ENCODE results near the gene C15orf62. TPM values are rescaled to one million over a fixed set of nuclear protein-coding genes. Genes with fewer than 3 reads are reported as not detected.

Gene C15orf62
- polyA plus RNA-seq, 2 donors = 21.3 to 71.9 TPM

GRCh38 chr15:40754883-40755811, 14.6 kb upstream of the C15orf62 start, which contains the start of gene RMDN3:
Gene RMDN3 (minus strand): TSS chr15:40755254. CDS start chr15:40754783, 471 bp downstream.
- Histone ChIP-seq H3K27me3 (ENCODE audit: control insufficient read depth in 1 of 2, insufficient read depth in 2 of 2, low read length in 2 of 2) (no peaks in the 10 kb centered on the region), H3K4me1 (ENCODE audit: control insufficient read depth in 2 of 2, insufficient read depth in 2 of 2, low read length in 1 of 2) (peaks cover 0 to 4% of the 10 kb centered on the region in 2 donors), H3K4me3 (ENCODE audit: low read depth in 1 of 2, low read length in 2 of 2) (peak within 1 kb of the TSS; percentile 82 to 85), H3K9me3 (ENCODE audit: control insufficient read depth in 2 of 2, insufficient read depth in 1 of 2, low read depth in 1 of 2, low read length in 1 of 2) (no peaks in the 10 kb centered on the region), H3K27ac (ENCODE audit: low read depth in 2 of 2, low read length in 1 of 2) (peak within 1 kb of the TSS; percentile 91 to 92), H3K36me3 (ENCODE audit: control insufficient read depth in 2 of 2, insufficient read depth in 2 of 2, low read length in 1 of 2) (peaks cover 7 to 13% of the 10 kb centered on the region in 2 donors)
- WGBS, 2 donors = 0 to 1% methylated on average over 62 to 66 of the region's 66 CpGs

- Histone ChIP-seq H3K36me3 (ENCODE audit: control insufficient read depth in 2 of 2, insufficient read depth in 2 of 2, low read length in 1 of 2) (peaks cover 7 to 10% of the 10 kb centered on the region in 2 donors), H3K27ac (ENCODE audit: low read depth in 2 of 2, low read length in 1 of 2) (no peak overlapping the region), H3K4me3 (ENCODE audit: low read depth in 1 of 2, low read length in 2 of 2) (peak overlapping the region; percentile 69 to 82), H3K27me3 (ENCODE audit: control insufficient read depth in 1 of 2, insufficient read depth in 2 of 2, low read length in 2 of 2) (no peaks in the 10 kb centered on the region), H3K4me1 (ENCODE audit: control insufficient read depth in 2 of 2, insufficient read depth in 2 of 2, low read length in 1 of 2) (peaks cover 0 to 4% of the 10 kb centered on the region in 2 donors), H3K9me3 (ENCODE audit: control insufficient read depth in 2 of 2, insufficient read depth in 1 of 2, low read depth in 1 of 2, low read length in 1 of 2) (no peaks in the 10 kb centered on the region)
- WGBS, 2 donors = 62 to 66% methylated on average over 10 of the region's 10 CpGs
Measured at GRCh38 chr15:40755812-40756208, 14.0 kb upstream of the C15orf62 start.

- 48 to 58% methylated on average over 6 of the region's 6 CpGs for WGBS, 2 donors
Measured at GRCh38 chr15:40756938-40757337, 12.8 kb upstream of the C15orf62 start.

GRCh38 chr15:40759961-40760360, 9.8 kb upstream of the C15orf62 start:
- H3K27me3 ChIP-seq (ENCODE audit: control insufficient read depth in 1 of 2, insufficient read depth in 2 of 2, low read length in 2 of 2) = no peaks in the 10 kb centered on the region
- WGBS, 2 donors = 95% methylated on average over 5 of the region's 5 CpGs
- H3K4me3 ChIP-seq (ENCODE audit: low read depth in 1 of 2, low read length in 2 of 2) = no peak overlapping the region
- H3K4me1 ChIP-seq (ENCODE audit: control insufficient read depth in 2 of 2, insufficient read depth in 2 of 2, low read length in 1 of 2) = peaks cover 7 to 8% of the 10 kb centered on the region in 2 donors
- no peaks in the 10 kb centered on the region for H3K9me3 ChIP-seq (ENCODE audit: control insufficient read depth in 2 of 2, insufficient read depth in 1 of 2, low read depth in 1 of 2, low read length in 1 of 2)
- no peaks in the 10 kb centered on the region for H3K36me3 ChIP-seq (ENCODE audit: control insufficient read depth in 2 of 2, insufficient read depth in 2 of 2, low read length in 1 of 2)
- H3K27ac ChIP-seq (ENCODE audit: low read depth in 2 of 2, low read length in 1 of 2) = no peak overlapping the region

More at GRCh38 chr15:40756938-40757337, 12.8 kb upstream of the C15orf62 start:
- peaks cover 0 to 4% of the 10 kb centered on the region in 2 donors for H3K4me1 ChIP-seq (ENCODE audit: control insufficient read depth in 2 of 2, insufficient read depth in 2 of 2, low read length in 1 of 2)
- H3K27me3 ChIP-seq (ENCODE audit: control insufficient read depth in 1 of 2, insufficient read depth in 2 of 2, low read length in 2 of 2) = no peaks in the 10 kb centered on the region
- peaks cover 2 to 4% of the 10 kb centered on the region in 2 donors for H3K36me3 ChIP-seq (ENCODE audit: control insufficient read depth in 2 of 2, insufficient read depth in 2 of 2, low read length in 1 of 2)
- no peak overlapping the region for H3K4me3 ChIP-seq (ENCODE audit: low read depth in 1 of 2, low read length in 2 of 2)
- H3K9me3 ChIP-seq (ENCODE audit: control insufficient read depth in 2 of 2, insufficient read depth in 1 of 2, low read depth in 1 of 2, low read length in 1 of 2) = no peaks in the 10 kb centered on the region
- no peak overlapping the region for H3K27ac ChIP-seq (ENCODE audit: low read depth in 2 of 2, low read length in 1 of 2)

- WGBS, 2 donors = 28 to 31% methylated on average over 55 of the region's 55 CpGs
- peak overlapping the region; percentile 81 to 87 for H3K27ac ChIP-seq (ENCODE audit: low read depth in 2 of 2, low read length in 1 of 2)
- H3K4me1 ChIP-seq (ENCODE audit: control insufficient read depth in 2 of 2, insufficient read depth in 2 of 2, low read length in 1 of 2) = peaks cover 11 to 33% of the 10 kb centered on the region in 2 donors
Measured at GRCh38 chr15:40762919-40763800, 6.6 kb upstream of the C15orf62 start.

GRCh38 chr15:40763801-40764628, 5.8 kb upstream of the C15orf62 start, which contains the start of gene GCHFR:
Gene GCHFR (plus strand): TSS chr15:40764068. CDS start chr15:40764181, 113 bp downstream.
- peaks cover 0 to 11% of the 10 kb centered on the region in 2 donors for H3K36me3 ChIP-seq (ENCODE audit: control insufficient read depth in 2 of 2, insufficient read depth in 2 of 2, low read length in 1 of 2)
- H3K4me1 ChIP-seq (ENCODE audit: control insufficient read depth in 2 of 2, insufficient read depth in 2 of 2, low read length in 1 of 2) = peaks cover 11 to 41% of the 10 kb centered on the region in 2 donors
- WGBS, 2 donors = 0 to 1% methylated on average over 56 to 75 of the region's 75 CpGs
- no peaks in the 10 kb centered on the region for H3K9me3 ChIP-seq (ENCODE audit: control insufficient read depth in 2 of 2, insufficient read depth in 1 of 2, low read depth in 1 of 2, low read length in 1 of 2)
- peak within 1 kb of the TSS; percentile 81 to 87 for H3K27ac ChIP-seq (ENCODE audit: low read depth in 2 of 2, low read length in 1 of 2)
- peak within 1 kb of the TSS; percentile 57 to 60 for H3K4me3 ChIP-seq (ENCODE audit: low read depth in 1 of 2, low read length in 2 of 2)
- no peaks in the 10 kb centered on the region for H3K27me3 ChIP-seq (ENCODE audit: control insufficient read depth in 1 of 2, insufficient read depth in 2 of 2, low read length in 2 of 2)

More at GRCh38 chr15:40762919-40763800, 6.6 kb upstream of the C15orf62 start:
- H3K4me3 ChIP-seq (ENCODE audit: low read depth in 1 of 2, low read length in 2 of 2) = peak overlapping the region; percentile 57 to 60
- H3K27me3 ChIP-seq (ENCODE audit: control insufficient read depth in 1 of 2, insufficient read depth in 2 of 2, low read length in 2 of 2) = no peaks in the 10 kb centered on the region
- H3K9me3 ChIP-seq (ENCODE audit: control insufficient read depth in 2 of 2, insufficient read depth in 1 of 2, low read depth in 1 of 2, low read length in 1 of 2) = no peaks in the 10 kb centered on the region
- peaks cover 0 to 9% of the 10 kb centered on the region in 2 donors for H3K36me3 ChIP-seq (ENCODE audit: control insufficient read depth in 2 of 2, insufficient read depth in 2 of 2, low read length in 1 of 2)

GRCh38 chr15:40764629-40765103, 5.1 kb upstream of the C15orf62 start:
- peaks cover 11 to 45% of the 10 kb centered on the region in 2 donors for H3K4me1 ChIP-seq (ENCODE audit: control insufficient read depth in 2 of 2, insufficient read depth in 2 of 2, low read length in 1 of 2)
- 33 to 37% methylated on average over 8 of the region's 8 CpGs for WGBS, 2 donors

GRCh38 chr15:40766194-40766815, 3.5 kb upstream of the C15orf62 start:
- peak overlapping the region; percentile 25 to 44 for H3K4me3 ChIP-seq (ENCODE audit: low read depth in 1 of 2, low read length in 2 of 2)

More at GRCh38 chr15:40764629-40765103, 5.1 kb upstream of the C15orf62 start:
- Histone ChIP-seq H3K27ac (ENCODE audit: low read depth in 2 of 2, low read length in 1 of 2) (peak overlapping the region; percentile 81 to 87), H3K36me3 (ENCODE audit: control insufficient read depth in 2 of 2, insufficient read depth in 2 of 2, low read length in 1 of 2) (peaks cover 0 to 11% of the 10 kb centered on the region in 2 donors), H3K4me3 (ENCODE audit: low read depth in 1 of 2, low read length in 2 of 2) (peak overlapping the region; percentile 57 to 60), H3K9me3 (ENCODE audit: control insufficient read depth in 2 of 2, insufficient read depth in 1 of 2, low read depth in 1 of 2, low read length in 1 of 2) (no peaks in the 10 kb centered on the region), H3K27me3 (ENCODE audit: control insufficient read depth in 1 of 2, insufficient read depth in 2 of 2, low read length in 2 of 2) (no peaks in the 10 kb centered on the region)

More at GRCh38 chr15:40766194-40766815, 3.5 kb upstream of the C15orf62 start:
- peak overlapping the region; percentile 87 to 90 for H3K27ac ChIP-seq (ENCODE audit: low read depth in 2 of 2, low read length in 1 of 2)
- peaks cover 14 to 59% of the 10 kb centered on the region in 2 donors for H3K4me1 ChIP-seq (ENCODE audit: control insufficient read depth in 2 of 2, insufficient read depth in 2 of 2, low read length in 1 of 2)
- no peaks in the 10 kb centered on the region for H3K27me3 ChIP-seq (ENCODE audit: control insufficient read depth in 1 of 2, insufficient read depth in 2 of 2, low read length in 2 of 2)
- H3K36me3 ChIP-seq (ENCODE audit: control insufficient read depth in 2 of 2, insufficient read depth in 2 of 2, low read length in 1 of 2) = peaks cover 0 to 19% of the 10 kb centered on the region in 2 donors
- no peaks in the 10 kb centered on the region for H3K9me3 ChIP-seq (ENCODE audit: control insufficient read depth in 2 of 2, insufficient read depth in 1 of 2, low read depth in 1 of 2, low read length in 1 of 2)
- WGBS, 2 donors = 54 to 68% methylated on average over 7 of the region's 7 CpGs

Measured in esophagus (tissue), 2 donors.